GM21515 (cell line): ENCODE data around the gene STIMATE.

Experiments used
- ATAC-seq: cut with Tn5 transposase; IDR thresholded peaks from one replicate; pipeline ENCODE4 v1.9.1; 2021; ENCODE audit not compliant: unreplicated experiment

The STIMATE gene

GRCh38 chr3:52843108-52843865 is 54.1 kb downstream of the STIMATE start:
- no peak for ATAC-seq

- ATAC-seq, result no peak
These were observed 54.9 kb downstream of the STIMATE start for GRCh38 chr3:52842424-52842823.

- ATAC-seq, result no peak
These were observed 55.4 kb downstream of the STIMATE start for GRCh38 chr3:52841981-52842340.

GRCh38 chr3:52841211-52841980 is 56.0 kb downstream of the STIMATE start:
- ATAC-seq, result no peak

- ATAC-seq, result no peak
These were observed 57.3 kb downstream of the STIMATE start for GRCh38 chr3:52839892-52840545.

- no peak for ATAC-seq
These were observed 58.1 kb downstream of the STIMATE start for GRCh38 chr3:52839268-52839575.

GRCh38 chr3:52838561-52839267 is 58.6 kb downstream of the STIMATE start:
- no peak for ATAC-seq

GRCh38 chr3:52836986-52837385 is 60.4 kb downstream of the STIMATE start:
- ATAC-seq, result no peak

- ATAC-seq, result no peak
These were observed 60.9 kb downstream of the STIMATE start for GRCh38 chr3:52836471-52836845.

- ATAC-seq, result no peak
These were observed 61.4 kb downstream of the STIMATE start for GRCh38 chr3:52835766-52836470.

- ATAC-seq, result no peak
These were observed 62.4 kb downstream of the STIMATE start, which contains the start of gene MUSTN1 for GRCh38 chr3:52834871-52835501. Gene MUSTN1, minus strand, starts transcription at chr3:52835019. Its CDS starts 71 bp downstream, at chr3:52834948.

- no peak for ATAC-seq
These were observed 64.1 kb downstream of the STIMATE start for GRCh38 chr3:52833202-52833601.

GRCh38 chr3:52831500-52832301 is 65.6 kb downstream of the STIMATE start:
- ATAC-seq, result no peak

- no peak for ATAC-seq
These were observed 66.7 kb downstream of the STIMATE start, which contains the start of gene ITIH4 for GRCh38 chr3:52830535-52831258. Gene ITIH4, minus strand, starts transcription at chr3:52830672. Its CDS starts 30 bp downstream, at chr3:52830642.

- ATAC-seq, result no peak
These were observed 67.4 kb downstream of the STIMATE start for GRCh38 chr3:52829906-52830463.

- no peak for ATAC-seq
These were observed 67.9 kb downstream of the STIMATE start for GRCh38 chr3:52829482-52829881.

GRCh38 chr3:52827866-52828376 is 69.4 kb downstream of the STIMATE start:
- no peak for ATAC-seq

GRCh38 chr3:52827441-52827840 is 69.9 kb downstream of the STIMATE start:
- no peak for ATAC-seq
